G401.6 (cell line): ENCODE data around the gene TMEM59.
A peak's percentile ranks its signal among the peaks of the same experiment; 100 is the strongest.
"Not testable (repeated sequence)": the region's sequence is repeated elsewhere in the genome, so short reads cannot be mapped to it uniquely, and the experiment has no call there.

Source experiments
- FAIRE-seq: peaks from 2 replicates; lab custom pipeline; 2012; peaks lifted over from hg19 to GRCh38; lab: Jason Lieb, UNC

TMEM59 gene

GRCh38 chr1:54052934-54053744 is at the start of gene TMEM59, which contains the start of gene TCEANC2:
TSS of gene TMEM59 (minus strand) at chr1:54053204. CDS start at chr1:54053188, 16 bp downstream.
TSS of gene TCEANC2 (plus strand) at chr1:54053608. CDS start at chr1:54054423, 815 bp downstream.
- peak; percentile 98 for FAIRE-seq

GRCh38 chr1:54100500-54100899 is 47.5 kb upstream of the TMEM59 start:
- FAIRE-seq: no peak

GRCh38 chr1:54099061-54099610 is 46.1 kb upstream of the TMEM59 start:
- FAIRE-seq: no peak

- no peak for FAIRE-seq
These were observed 43.9 kb upstream of the TMEM59 start for GRCh38 chr1:54096877-54097240.

GRCh38 chr1:54096227-54096876 is 43.3 kb upstream of the TMEM59 start:
- FAIRE-seq: no peak

GRCh38 chr1:54095546-54096226 is 42.7 kb upstream of the TMEM59 start:
- FAIRE-seq: no peak

GRCh38 chr1:54094730-54095105 is 41.7 kb upstream of the TMEM59 start:
- not testable (repeated sequence) for FAIRE-seq

GRCh38 chr1:54094001-54094729 is 41.2 kb upstream of the TMEM59 start:
- FAIRE-seq: no peak

- no peak for FAIRE-seq
These were observed 38.7 kb upstream of the TMEM59 start for GRCh38 chr1:54091666-54092065.

- no peak for FAIRE-seq
These were observed 35.4 kb upstream of the TMEM59 start for GRCh38 chr1:54088385-54088784.

GRCh38 chr1:54086754-54087153 is 33.8 kb upstream of the TMEM59 start:
- FAIRE-seq: no peak

GRCh38 chr1:54084794-54085193 is 31.8 kb upstream of the TMEM59 start:
- FAIRE-seq: no peak

- FAIRE-seq: peak; percentile 28
These were observed 28.6 kb upstream of the TMEM59 start for GRCh38 chr1:54081306-54082270.

GRCh38 chr1:54080598-54081049 is 27.6 kb upstream of the TMEM59 start:
- no peak for FAIRE-seq

- no peak for FAIRE-seq
These were observed 24.4 kb upstream of the TMEM59 start for GRCh38 chr1:54077359-54077758.

- FAIRE-seq: peak; percentile 95
These were observed 17.3 kb upstream of the TMEM59 start for GRCh38 chr1:54070171-54070837.

- FAIRE-seq: no peak
These were observed 16.8 kb upstream of the TMEM59 start for GRCh38 chr1:54069791-54070170.

GRCh38 chr1:54064299-54064698 is 11.3 kb upstream of the TMEM59 start:
- FAIRE-seq: no peak

- no peak for FAIRE-seq
These were observed 1.4 kb upstream of the TMEM59 start for GRCh38 chr1:54054438-54054749.

GRCh38 chr1:54053745-54054437 is 887 bp upstream of the TMEM59 start:
- FAIRE-seq: no peak
